HL-60 (cell line): Measurements from ENCODE around the gene GRM4.
A peak's percentile ranks its signal among the peaks of the same experiment; 100 is the strongest.

Source experiments
- DNase-seq, 2 experiments: peaks; one replicate each; pipeline ENCODE4 v3.0.0-alpha.2; 2010 to 2020; ENCODE audit warnings: low read depth in 1 of 2, low spot score in 1 of 2
- H3K27ac ChIP-seq: fragments of 250-450 bp; sonication (Bioruptor Pico); replicated peaks from 2 replicates; pipeline ENCODE4 v1.5.1; 2020; ENCODE audit warnings: mild to moderate bottlenecking, moderate library complexity
- H3K27me3 ChIP-seq: fragments of 250-450 bp; sonication (Bioruptor Pico); 2 replicates; pipeline ENCODE4 v1.5.1; 2021; ENCODE audit warnings: mild to moderate bottlenecking, moderate library complexity; ENCODE audit not compliant: insufficient read depth, poor library complexity, severe bottlenecking
- H3K4me3 ChIP-seq: replicated peaks from 2 replicates; pipeline ENCODE4 v1.5.1; 2011; ENCODE audit warnings: mild to moderate bottlenecking, control low read depth, low read length; ENCODE audit not compliant: insufficient read depth
- CTCF ChIP-seq: IDR thresholded peaks from one replicate; pipeline ENCODE4 v1.5.1; 2011; ENCODE audit warnings: low read length, control low read depth, inconsistent platforms; ENCODE audit not compliant: insufficient read depth
- GABPA ChIP-seq: IDR thresholded peaks from 2 replicates; pipeline ENCODE4 v1.6.1; 2012; ENCODE audit warnings: low read depth
- POLR2AphosphoS5 ChIP-seq: IDR thresholded peaks from 2 replicates; pipeline ENCODE4 v1.6.1; 2012; ENCODE audit warnings: low read depth
- REST ChIP-seq: IDR thresholded peaks from 2 replicates; pipeline ENCODE4 v1.6.1; 2012; ENCODE audit warnings: low read depth; ENCODE audit not compliant: insufficient replicate concordance
- SPI1 ChIP-seq: IDR thresholded peaks from 2 replicates; pipeline ENCODE4 v1.6.1; 2012; ENCODE audit warnings: low read depth, mild to moderate bottlenecking, borderline replicate concordance

GRM4 gene

GRCh38 chr6:34147906-34148630 lies 2.2 kb upstream of the GRM4 start:
- no peak for TF ChIP-seq REST
- no peak for TF ChIP-seq POLR2AphosphoS5
- no peak for TF ChIP-seq SPI1
- no peak for TF ChIP-seq GABPA
- no peak for TF ChIP-seq CTCF
- peaks cover 36% of the 10 kb centered on the region for H3K27me3 ChIP-seq
- no peak overlapping the region for H3K4me3 ChIP-seq
- DNase-seq, result no peak
- no peak overlapping the region for H3K27ac ChIP-seq

GRCh38 chr6:34146801-34147592 lies 1.1 kb upstream of the GRM4 start:
- no peak for TF ChIP-seq SPI1
- Histone ChIP-seq H3K27me3 (peaks cover 44% of the 10 kb centered on the region), H3K4me3 (no peak overlapping the region), H3K27ac (no peak overlapping the region)
- no peak for DNase-seq

GRCh38 chr6:34145161-34146020 lies 496 bp downstream of the GRM4 start:
- TF ChIP-seq POLR2AphosphoS5 (no peak), REST (no peak), CTCF (no peak), GABPA (no peak), SPI1 (no peak)
- Histone ChIP-seq H3K4me3 (no peak overlapping the region), H3K27me3 (peaks cover 49% of the 10 kb centered on the region), H3K27ac (no peak overlapping the region)
- DNase-seq, result peak; percentile 8 to 18
